ENCODE results near the gene TTLL9. TPM values are rescaled to one million over a fixed set of nuclear protein-coding genes. Genes with fewer than 3 reads are reported as not detected.

The TTLL9 gene
- total RNA-seq, 2 donors from 2014 or later: not detected

- H3K27me3 ChIP-seq (replicated peaks; ENCODE audit: insufficient read depth): no peaks in the 10 kb centered on the region
- ATAC-seq (ENCODE audit: insufficient number of reproducible peaks, low FRiP score, low read depth) (no peak), DNase-seq (ENCODE audit: low spot score) (no peak)
- no peak overlapping the region for H3K27ac ChIP-seq
- no peaks in the 10 kb centered on the region for H3K36me3 ChIP-seq
- H3K4me1 ChIP-seq (ENCODE audit: control insufficient read depth in 1 of 2, low read depth in 2 of 2): peaks cover 2 to 10% of the 10 kb centered on the region in 2 donors
- H3K9me3 ChIP-seq: no peaks in the 10 kb centered on the region
- H3K4me3 ChIP-seq: no peak overlapping the region
- TF ChIP-seq CTCF (IDR thresholded peaks at IDR 0.05): no peak
Measured at GRCh38 chr20:31830406-31830981, 39.9 kb upstream of the TTLL9 start.

GRCh38 chr20:31831211-31831610 is 39.2 kb upstream of the TTLL9 start:
- Histone ChIP-seq H3K4me3 (no peak overlapping the region), H3K36me3 (no peaks in the 10 kb centered on the region), H3K9me3 (no peaks in the 10 kb centered on the region), H3K27me3 (replicated peaks; ENCODE audit: insufficient read depth) (no peaks in the 10 kb centered on the region), H3K4me1 (ENCODE audit: control insufficient read depth in 1 of 2, low read depth in 2 of 2) (peaks cover 9 to 17% of the 10 kb centered on the region in 2 donors), H3K27ac (no peak overlapping the region)
- ATAC-seq (ENCODE audit: insufficient number of reproducible peaks, low FRiP score, low read depth) (no peak), DNase-seq (ENCODE audit: low spot score) (no peak)
- no peak for TF ChIP-seq CTCF (IDR thresholded peaks at IDR 0.05)

GRCh38 chr20:31831771-31832306 is 38.6 kb upstream of the TTLL9 start:
- H3K36me3 ChIP-seq: no peaks in the 10 kb centered on the region
- no peak overlapping the region for H3K27ac ChIP-seq
- no peak overlapping the region for H3K4me3 ChIP-seq
- ATAC-seq (ENCODE audit: insufficient number of reproducible peaks, low FRiP score, low read depth): no peak
- no peak for TF ChIP-seq CTCF (IDR thresholded peaks at IDR 0.05)
- H3K9me3 ChIP-seq: no peaks in the 10 kb centered on the region
- no peak for DNase-seq (ENCODE audit: low spot score)
- H3K4me1 ChIP-seq (ENCODE audit: control insufficient read depth in 1 of 2, low read depth in 2 of 2): peaks cover 15 to 24% of the 10 kb centered on the region in 2 donors
- no peaks in the 10 kb centered on the region for H3K27me3 ChIP-seq (replicated peaks; ENCODE audit: insufficient read depth)

GRCh38 chr20:31833130-31833930 is 37.1 kb upstream of the TTLL9 start:
- ATAC-seq (ENCODE audit: insufficient number of reproducible peaks, low FRiP score, low read depth): no peak
- no peak overlapping the region for H3K27ac ChIP-seq

More at GRCh38 chr20:31833130-31833930, 37.1 kb upstream of the TTLL9 start:
- Histone ChIP-seq H3K9me3 (no peaks in the 10 kb centered on the region), H3K4me3 (no peak overlapping the region), H3K4me1 (ENCODE audit: control insufficient read depth in 1 of 2, low read depth in 2 of 2) (peaks cover 28 to 38% of the 10 kb centered on the region in 2 donors), H3K27me3 (replicated peaks; ENCODE audit: insufficient read depth) (no peaks in the 10 kb centered on the region), H3K36me3 (no peaks in the 10 kb centered on the region)
- peak; percentile 91 for TF ChIP-seq CTCF (IDR thresholded peaks at IDR 0.05)
- no peak for DNase-seq (ENCODE audit: low spot score)

Measured in thoracic aorta (tissue), 2 donors.